COLO668 (cell line): ENCODE results near the gene CHMP2B.
"Not testable (repeated sequence)": the region's sequence is repeated elsewhere in the genome, so short reads cannot be mapped to it uniquely, and the experiment has no call there.

ENCODE experiments used
- DNase-seq: peaks from one replicate; lab custom pipeline; 2025; ENCODE audit not compliant: unreplicated experiment; lab: John Stamatoyannopoulos, UW

The CHMP2B gene

GRCh38 chr3:87229113-87229512 is 2.0 kb downstream of the CHMP2B start:
- DNase-seq = no peak

GRCh38 chr3:87233805-87234204 is 6.7 kb downstream of the CHMP2B start:
- no peak for DNase-seq

GRCh38 chr3:87236093-87236492 is 9.0 kb downstream of the CHMP2B start:
- DNase-seq = no peak

- DNase-seq = no peak
Measured at GRCh38 chr3:87246662-87247429, 19.7 kb downstream of the CHMP2B start.

GRCh38 chr3:87247430-87247773 is 20.3 kb downstream of the CHMP2B start:
- no peak for DNase-seq

GRCh38 chr3:87248231-87248630 is 21.1 kb downstream of the CHMP2B start:
- not testable (repeated sequence) for DNase-seq

- DNase-seq = no peak
Measured at GRCh38 chr3:87248831-87249230, 21.7 kb downstream of the CHMP2B start.

- DNase-seq = no peak
Measured at GRCh38 chr3:87250009-87250408, 22.9 kb downstream of the CHMP2B start.

- peak; percentile 3 for DNase-seq
Measured at GRCh38 chr3:87260270-87260669, 33.2 kb downstream of the CHMP2B start.

GRCh38 chr3:87261925-87262324 is 34.8 kb downstream of the CHMP2B start:
- no peak for DNase-seq

- DNase-seq = no peak
Measured at GRCh38 chr3:87267953-87268645, 41.0 kb downstream of the CHMP2B start.

GRCh38 chr3:87268646-87269211 is 41.6 kb downstream of the CHMP2B start:
- DNase-seq = no peak

- no peak for DNase-seq
Measured at GRCh38 chr3:87269723-87270122, 42.6 kb downstream of the CHMP2B start.

GRCh38 chr3:87270908-87271700 is 44.0 kb downstream of the CHMP2B start:
- DNase-seq = no peak

- no peak for DNase-seq
Measured at GRCh38 chr3:87272718-87273341, 45.7 kb downstream of the CHMP2B start.

GRCh38 chr3:87276484-87276883 is 49.4 kb downstream of the CHMP2B start, which contains the start of gene POU1F1:
TSS of gene POU1F1 (minus strand) at chr3:87276584. CDS start at chr3:87276462, 122 bp downstream.
- no peak for DNase-seq

- no peak for DNase-seq
Measured at GRCh38 chr3:87287011-87287410, 59.9 kb downstream of the CHMP2B start.

- DNase-seq = no peak
Measured at GRCh38 chr3:87288446-87288845, 61.3 kb downstream of the CHMP2B start.

GRCh38 chr3:87298111-87298718 is 71.1 kb downstream of the CHMP2B start:
- no peak for DNase-seq

GRCh38 chr3:87305031-87305430 is 77.9 kb downstream of the CHMP2B start:
- DNase-seq = not testable (repeated sequence)
